ENCODE measurements around the gene ACOT6.
A peak's percentile ranks its signal among the peaks of the same experiment; 100 is the strongest.
"Not testable (repeated sequence)": the region's sequence is repeated elsewhere in the genome, so short reads cannot be mapped to it uniquely, and the experiment has no call there.

The ACOT6 gene

DNA sequence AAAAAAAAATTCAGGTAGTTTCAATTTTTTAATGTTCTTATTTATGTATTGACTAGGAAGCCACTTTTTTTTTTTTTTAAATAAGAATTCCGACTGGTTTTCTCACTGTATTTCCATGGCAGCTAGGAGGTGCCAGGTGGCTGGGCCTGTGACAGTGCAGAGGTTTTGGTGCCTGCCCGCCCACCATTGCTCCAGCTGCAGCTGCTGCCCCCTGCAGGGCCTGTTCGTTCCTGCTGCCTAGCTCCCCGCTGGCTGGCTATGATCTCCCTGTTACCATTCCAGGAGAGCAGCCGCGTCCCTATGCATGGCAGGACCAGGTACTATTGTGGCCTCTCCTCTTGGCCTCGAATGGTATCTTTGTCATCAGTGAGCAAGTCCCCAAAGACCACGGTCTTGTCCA lies 41.4 kb upstream of the ACOT6 start:
- H3K4me3 ChIP-seq (replicated peaks; ENCODE audit: low read depth, low read length), result not testable (repeated sequence)
- TF ChIP-seq, protein P1, sequence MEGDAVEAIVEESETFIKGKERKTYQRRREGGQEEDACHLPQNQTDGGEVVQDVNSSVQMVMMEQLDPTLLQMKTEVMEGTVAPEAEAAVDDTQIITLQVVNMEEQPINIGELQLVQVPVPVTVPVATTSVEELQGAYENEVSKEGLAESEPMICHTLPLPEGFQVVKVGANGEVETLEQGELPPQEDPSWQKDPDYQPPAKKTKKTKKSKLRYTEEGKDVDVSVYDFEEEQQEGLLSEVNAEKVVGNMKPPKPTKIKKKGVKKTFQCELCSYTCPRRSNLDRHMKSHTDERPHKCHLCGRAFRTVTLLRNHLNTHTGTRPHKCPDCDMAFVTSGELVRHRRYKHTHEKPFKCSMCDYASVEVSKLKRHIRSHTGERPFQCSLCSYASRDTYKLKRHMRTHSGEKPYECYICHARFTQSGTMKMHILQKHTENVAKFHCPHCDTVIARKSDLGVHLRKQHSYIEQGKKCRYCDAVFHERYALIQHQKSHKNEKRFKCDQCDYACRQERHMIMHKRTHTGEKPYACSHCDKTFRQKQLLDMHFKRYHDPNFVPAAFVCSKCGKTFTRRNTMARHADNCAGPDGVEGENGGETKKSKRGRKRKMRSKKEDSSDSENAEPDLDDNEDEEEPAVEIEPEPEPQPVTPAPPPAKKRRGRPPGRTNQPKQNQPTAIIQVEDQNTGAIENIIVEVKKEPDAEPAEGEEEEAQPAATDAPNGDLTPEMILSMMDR (IDR thresholded peaks at IDR 0.05; ENCODE audit: low read length, missing control alignments), result peak; percentile 50

DNA sequence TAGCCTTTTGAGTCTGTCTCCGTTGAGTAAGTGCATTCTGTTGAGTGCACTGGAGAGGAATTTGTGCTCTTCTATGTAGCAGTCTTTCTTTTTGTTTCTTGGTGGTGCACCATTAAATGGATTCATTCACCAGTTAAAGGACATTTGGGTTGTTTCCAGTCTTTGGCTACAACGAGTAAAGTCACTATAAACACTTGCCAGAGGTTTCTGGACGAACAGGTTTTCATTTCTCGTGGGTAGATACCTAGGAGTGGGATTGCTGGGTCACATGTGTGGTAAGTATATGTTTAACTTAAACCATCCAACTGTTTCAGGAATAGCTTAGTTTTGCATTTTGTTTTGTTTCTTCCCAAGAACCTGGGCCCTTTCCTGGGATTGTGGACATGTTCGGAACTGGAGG lies 39.3 kb upstream of the ACOT6 start:
- not testable (repeated sequence) for H3K4me3 ChIP-seq (replicated peaks; ENCODE audit: low read depth, low read length); DNase-seq (ENCODE audit: low read depth)

More for the DNA sequence above, 41.4 kb upstream of the ACOT6 start:
- DNase-seq (ENCODE audit: low read depth), result peak; percentile 32

DNA sequence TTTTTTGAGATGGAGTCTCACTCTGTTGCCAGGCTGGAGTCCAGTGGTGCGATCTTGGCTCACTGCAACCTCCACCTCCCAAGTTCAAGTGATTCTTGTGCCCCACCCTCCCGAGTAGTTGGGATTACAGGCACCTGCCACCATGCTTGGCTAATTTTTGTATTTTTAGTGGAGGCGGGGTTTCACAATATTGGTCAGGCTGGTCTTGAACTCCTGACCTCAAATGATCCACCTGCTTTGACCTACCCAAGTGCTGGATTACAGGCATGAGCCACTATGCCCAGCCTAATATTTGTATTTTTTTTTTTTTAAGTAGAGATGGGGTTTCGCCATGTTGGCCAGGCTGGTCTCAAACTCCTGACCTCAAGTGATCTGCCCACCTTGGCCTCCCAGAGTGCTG lies 38.6 kb upstream of the ACOT6 start:
- DNase-seq (ENCODE audit: low read depth), result not testable (repeated sequence)

DNA sequence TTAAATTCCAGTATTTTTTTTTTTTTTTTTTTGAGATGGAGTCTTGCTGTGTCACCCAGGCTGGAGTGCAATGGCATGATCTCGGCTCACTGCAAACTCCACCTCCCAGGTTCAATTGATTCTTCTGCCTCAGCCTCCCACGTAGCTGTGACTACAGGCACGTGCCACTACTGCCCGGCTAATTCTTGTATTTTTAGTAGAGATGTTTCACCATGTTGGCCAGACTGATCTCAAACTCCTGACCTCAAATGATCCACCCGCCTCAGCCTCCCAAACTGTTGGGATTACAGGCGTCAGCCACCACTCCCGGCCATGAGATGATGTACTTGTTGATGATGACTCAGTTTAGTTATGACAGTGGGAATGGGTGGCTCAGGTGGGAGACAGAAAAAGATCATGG lies 38.1 kb upstream of the ACOT6 start:
- not testable (repeated sequence) for DNase-seq (ENCODE audit: low read depth)

More for the DNA sequence above, 38.6 kb upstream of the ACOT6 start:
- H3K4me3 ChIP-seq (replicated peaks; ENCODE audit: low read depth, low read length), result not testable (repeated sequence)

DNA sequence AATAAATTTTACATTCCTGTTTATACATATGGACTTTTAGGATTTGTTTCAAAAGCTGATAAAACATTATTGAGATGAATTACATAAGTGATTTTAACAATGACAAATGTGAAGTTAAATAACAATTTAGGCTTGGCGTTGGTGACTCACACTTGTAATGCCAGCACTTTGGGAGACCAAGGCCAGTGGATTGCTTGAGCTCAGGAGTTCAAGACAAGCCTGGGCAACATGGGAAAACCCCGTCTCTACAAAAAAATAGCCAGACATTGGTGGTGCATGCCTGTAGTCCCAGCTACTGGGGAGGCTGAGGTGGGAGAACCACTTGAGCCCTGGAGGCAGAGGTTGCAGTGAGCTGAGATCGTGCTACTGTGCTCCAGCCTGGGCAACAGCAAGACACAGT lies 35.9 kb upstream of the ACOT6 start:
- no peak for DNase-seq (ENCODE audit: low read depth)
- TF ChIP-seq, protein P1 (IDR thresholded peaks at IDR 0.05; ENCODE audit: low read length, missing control alignments), result no peak
- H3K4me3 ChIP-seq (replicated peaks; ENCODE audit: low read depth, low read length), result no peak overlapping the region

More for the DNA sequence above, 38.1 kb upstream of the ACOT6 start:
- H3K4me3 ChIP-seq (replicated peaks; ENCODE audit: low read depth, low read length), result not testable (repeated sequence)

DNA sequence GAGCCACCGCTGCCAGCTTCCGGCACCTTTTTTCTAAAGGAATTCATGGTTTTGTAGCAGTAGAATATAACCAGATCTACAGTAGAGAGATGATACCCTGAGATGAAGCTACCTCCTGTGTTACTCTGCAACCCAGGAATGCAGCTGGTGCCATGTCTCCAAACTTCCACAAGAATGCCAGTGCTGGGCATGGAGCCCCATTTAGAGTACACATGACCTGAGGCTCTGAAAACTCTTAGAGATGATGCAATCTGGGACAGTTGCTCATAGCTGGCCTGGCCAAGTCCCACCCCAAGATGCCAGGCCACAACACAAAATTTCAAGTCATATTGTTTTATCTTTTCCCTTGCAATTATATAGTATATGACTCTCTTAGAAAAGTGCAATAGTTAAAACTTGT lies 35.1 kb upstream of the ACOT6 start:
- not testable (repeated sequence) for DNase-seq (ENCODE audit: low read depth); H3K4me3 ChIP-seq (replicated peaks; ENCODE audit: low read depth, low read length)

DNA sequence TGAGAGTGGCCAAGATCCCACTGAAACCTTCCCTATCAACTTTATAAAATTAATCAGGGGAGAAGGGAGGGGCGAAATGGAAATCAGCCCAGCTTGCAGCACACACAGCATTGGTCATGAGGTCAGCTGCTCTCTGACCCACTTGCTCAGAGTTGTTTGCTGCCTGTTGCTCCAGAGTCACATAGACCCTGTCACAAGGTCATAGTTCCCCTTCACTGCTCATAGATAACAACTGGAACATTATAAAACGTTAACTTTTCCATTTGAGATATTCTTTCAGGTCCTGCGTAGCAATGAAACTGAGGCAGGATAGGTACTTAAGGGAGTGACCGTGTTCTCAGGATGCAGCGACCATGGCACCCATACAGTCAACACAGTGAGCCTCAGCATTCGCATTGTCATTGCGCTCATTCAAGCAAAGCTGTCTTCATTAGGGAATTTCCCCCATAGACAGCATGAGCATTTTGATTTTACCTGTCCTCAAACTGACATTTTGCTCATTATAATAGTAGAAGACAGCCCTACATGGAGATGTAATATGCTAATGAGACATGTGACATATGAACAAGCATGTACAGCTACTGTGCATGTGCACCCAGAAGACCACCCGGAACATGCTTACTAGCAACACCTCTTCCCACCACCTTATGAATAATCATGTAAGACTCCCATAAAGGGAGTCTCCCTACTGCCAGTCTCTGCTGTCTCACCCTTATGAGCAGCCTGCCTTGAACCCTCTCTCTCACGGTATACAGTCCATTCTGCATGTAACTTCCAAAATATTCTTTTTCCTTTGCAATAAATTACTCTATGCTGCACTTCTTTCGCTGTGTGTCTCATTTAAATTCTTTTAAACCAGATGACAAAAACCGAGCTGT lies 30.0 kb upstream of the ACOT6 start:
- not testable (repeated sequence) for H3K4me3 ChIP-seq (replicated peaks; ENCODE audit: low read depth, low read length); DNase-seq (ENCODE audit: low read depth)

DNA sequence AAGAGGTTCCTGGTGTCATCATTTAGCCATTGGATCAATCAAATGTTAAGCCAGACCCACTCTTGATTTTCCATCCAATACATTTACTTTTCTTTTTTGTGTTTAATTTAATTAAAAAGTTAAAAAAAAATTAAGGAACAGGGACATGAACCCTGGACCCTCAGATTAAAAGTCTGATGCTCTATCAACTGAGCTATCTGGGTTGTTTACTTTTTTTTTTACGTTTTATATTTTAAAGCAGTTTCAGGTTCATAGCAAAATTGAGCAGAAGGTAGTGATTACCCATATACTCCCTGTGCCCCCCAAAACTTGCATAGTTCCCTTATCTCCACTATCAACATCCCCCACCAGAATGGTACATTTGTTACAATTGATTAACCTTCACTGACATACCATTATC lies 23.6 kb upstream of the ACOT6 start:
- DNase-seq (ENCODE audit: low read depth), result no peak
- no peak overlapping the region for H3K4me3 ChIP-seq (replicated peaks; ENCODE audit: low read depth, low read length)
- TF ChIP-seq, protein P1 (IDR thresholded peaks at IDR 0.05; ENCODE audit: low read length, missing control alignments), result no peak

DNA sequence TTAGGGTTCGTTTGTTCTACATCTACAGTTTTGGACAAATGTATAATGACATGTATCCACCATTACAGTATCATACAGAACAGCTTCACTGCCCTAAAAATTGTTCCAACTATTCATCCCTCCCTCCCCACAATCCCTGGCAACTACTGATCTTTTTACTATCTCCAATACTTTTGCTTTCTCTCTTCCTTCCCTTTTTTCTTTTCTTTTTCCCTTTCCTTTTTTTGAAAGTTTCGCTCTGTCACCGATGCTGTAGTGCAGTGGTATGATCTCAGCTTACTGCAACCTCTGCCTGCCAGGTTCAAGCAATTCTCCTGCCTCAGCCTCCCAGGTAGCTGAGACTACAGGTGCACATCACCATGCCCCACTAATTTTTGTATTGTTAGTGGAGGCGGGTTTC lies 23.2 kb upstream of the ACOT6 start:
- TF ChIP-seq, protein P1 (IDR thresholded peaks at IDR 0.05; ENCODE audit: low read length, missing control alignments), result no peak
- DNase-seq (ENCODE audit: low read depth), result no peak
- no peak overlapping the region for H3K4me3 ChIP-seq (replicated peaks; ENCODE audit: low read depth, low read length)

DNA sequence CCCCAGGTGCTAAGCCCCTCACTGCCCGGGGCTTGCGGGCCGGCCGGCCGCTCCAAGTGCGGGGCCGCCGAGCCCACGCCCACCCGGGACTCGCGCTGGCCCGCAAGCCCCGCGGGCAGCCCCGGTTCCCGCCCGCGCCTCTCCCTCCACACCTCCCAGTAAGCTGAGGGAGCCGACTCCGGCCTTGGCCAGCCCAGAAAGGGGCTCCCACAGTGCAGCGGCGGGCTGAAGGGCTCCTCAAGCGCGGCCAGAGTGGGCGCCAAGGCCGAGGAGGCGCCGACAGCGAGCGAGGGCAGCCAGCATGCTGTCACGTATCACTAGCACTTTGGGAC lies 21.7 kb upstream of the ACOT6 start:
- not testable (repeated sequence) for H3K4me3 ChIP-seq (replicated peaks; ENCODE audit: low read depth, low read length); DNase-seq (ENCODE audit: low read depth)
